H9 (cell line): Measurements from ENCODE around the gene PER2. TPM values are rescaled to one million over a fixed set of nuclear protein-coding genes. Genes with fewer than 3 reads are reported as not detected.
A peak's percentile ranks its signal among the peaks of the same experiment; 100 is the strongest.

ENCODE experiments used
- DNase-seq: peaks from one replicate; pipeline ENCODE4 v3.0.0-alpha.2; 2017
- H2AFZ ChIP-seq: one replicate; pipeline ENCODE4 v1.6.1; 2013; ENCODE audit warnings: mild to moderate bottlenecking, low read length, control low read depth, moderate library complexity
- H2AK5ac ChIP-seq: 2 replicates; pipeline ENCODE4 v1.6.1; 2013; ENCODE audit warnings: low read length, control low read depth, mixed read lengths; ENCODE audit not compliant: insufficient read length
- H2BK120ac ChIP-seq: one replicate; pipeline ENCODE4 v1.6.1; 2013; ENCODE audit warnings: low read depth, mild to moderate bottlenecking, low read length, control low read depth, inconsistent platforms; ENCODE audit not compliant: poor library complexity, severe bottlenecking
- H2BK12ac ChIP-seq: 2 replicates; pipeline ENCODE4 v1.6.1; 2013; ENCODE audit warnings: low read length, control low read depth, mixed read lengths, low read depth; ENCODE audit not compliant: insufficient read length
- H2BK15ac ChIP-seq: 2 replicates; pipeline ENCODE4 v1.6.1; 2013; ENCODE audit warnings: low read depth, low read length, control low read depth
- H2BK20ac ChIP-seq: one replicate; pipeline ENCODE4 v1.6.1; 2013; ENCODE audit warnings: low read depth, mild to moderate bottlenecking, low read length, control low read depth, inconsistent platforms; ENCODE audit not compliant: poor library complexity, severe bottlenecking
- H2BK5ac ChIP-seq: 2 replicates; pipeline ENCODE4 v1.6.1; 2013; ENCODE audit warnings: low read length, control low read depth, mixed read lengths; ENCODE audit not compliant: insufficient read length
- H3K14ac ChIP-seq: 2 replicates; pipeline ENCODE4 v1.6.1; 2013; ENCODE audit warnings: low read length, control low read depth; ENCODE audit not compliant: insufficient read depth
- H3K18ac ChIP-seq: 2 replicates; pipeline ENCODE4 v1.6.1; 2013; ENCODE audit warnings: low read depth, mild to moderate bottlenecking, mixed read lengths, low read length, control low read depth; ENCODE audit not compliant: insufficient read length
- H3K23ac ChIP-seq: 2 replicates; pipeline ENCODE4 v1.6.1; 2013; ENCODE audit warnings: low read length, control low read depth, mixed read lengths, low read depth; ENCODE audit not compliant: insufficient read length
- H3K23me2 ChIP-seq: 2 replicates; pipeline ENCODE4 v1.6.1; 2013; ENCODE audit warnings: low read depth, mild to moderate bottlenecking, mixed read lengths, low read length, control low read depth; ENCODE audit not compliant: insufficient read length, poor library complexity, severe bottlenecking
- H3K27ac ChIP-seq: 2 replicates; pipeline ENCODE4 v1.5.1; 2013; ENCODE audit warnings: low read length, control low read depth, mixed read lengths, low read depth; ENCODE audit not compliant: insufficient read length
- H3K27me3 ChIP-seq: 2 replicates; pipeline ENCODE4 v1.6.1; 2013; ENCODE audit warnings: low read length, control low read depth, inconsistent platforms; ENCODE audit not compliant: insufficient read depth
- H3K4ac ChIP-seq: 2 replicates; pipeline ENCODE4 v1.6.1; 2013; ENCODE audit warnings: low read depth, mild to moderate bottlenecking, control low read depth, inconsistent platforms, low read length, moderate library complexity
- H3K4me1 ChIP-seq: 2 replicates; pipeline ENCODE4 v1.6.1; 2013; ENCODE audit warnings: low read length, control low read depth, inconsistent platforms; ENCODE audit not compliant: insufficient read depth
- H3K4me2 ChIP-seq: 2 replicates; pipeline ENCODE4 v1.6.1; 2013; ENCODE audit warnings: low read length, control low read depth, mixed read lengths; ENCODE audit not compliant: insufficient read length, insufficient read depth
- H3K56ac ChIP-seq: 2 replicates; pipeline ENCODE4 v1.6.1; 2013; ENCODE audit warnings: low read depth, mild to moderate bottlenecking, mixed read lengths, low read length, control low read depth; ENCODE audit not compliant: insufficient read length
- H3K79me1 ChIP-seq: 2 replicates; pipeline ENCODE4 v1.6.1; 2013; ENCODE audit warnings: low read depth, mild to moderate bottlenecking, moderate library complexity, low read length, control low read depth, inconsistent platforms; ENCODE audit not compliant: insufficient read depth, poor library complexity, severe bottlenecking
- H3K79me2 ChIP-seq: 2 replicates; pipeline ENCODE4 v1.6.1; 2013; ENCODE audit warnings: low read length, control low read depth, inconsistent platforms; ENCODE audit not compliant: insufficient read depth
- H3K9ac ChIP-seq: 2 replicates; pipeline ENCODE4 v1.6.1; 2013; ENCODE audit warnings: low read length, control low read depth, mixed read lengths; ENCODE audit not compliant: insufficient read length; ENCODE audit errors: extremely low read depth
- H3K9me3 ChIP-seq: one replicate; pipeline ENCODE4 v1.6.1; 2013; ENCODE audit warnings: low read depth, low read length, inconsistent platforms; ENCODE audit not compliant: control insufficient read depth
- H3T11ph ChIP-seq: one replicate; pipeline ENCODE4 v1.6.1; 2013; ENCODE audit warnings: mild to moderate bottlenecking, low read length, control low read depth, inconsistent platforms
- H4K20me1 ChIP-seq: one replicate; pipeline ENCODE4 v1.6.1; 2013; ENCODE audit not compliant: control insufficient read depth, insufficient read length, insufficient read depth
- H4K5ac ChIP-seq: 2 replicates; pipeline ENCODE4 v1.6.1; 2013; ENCODE audit warnings: low read depth, mild to moderate bottlenecking, mixed read lengths, low read length, control low read depth; ENCODE audit not compliant: insufficient read length
- H4K8ac ChIP-seq: replicated peaks from 2 replicates; pipeline ENCODE4 v1.6.1; 2013; ENCODE audit warnings: low read length, control low read depth, mixed read lengths, low read depth; ENCODE audit not compliant: insufficient read length
- H4K91ac ChIP-seq: 2 replicates; pipeline ENCODE4 v1.6.1; 2013; ENCODE audit warnings: low read depth, mild to moderate bottlenecking, moderate library complexity, mixed read lengths, low read length, control low read depth; ENCODE audit not compliant: insufficient read length
- H3K27ac Mint-ChIP-seq, 3 experiments: 2 replicates in 2 of 3; 3 replicates in 1 of 3; pipeline ENCODE4 v1.8.0; 2020 to 2021; ENCODE audit warnings: mixed read lengths in 3 of 3, mild to moderate bottlenecking in 1 of 3, moderate library complexity in 1 of 3
- H3K27me3 Mint-ChIP-seq: 2 replicates; pipeline ENCODE4 v1.8.0; 2021; ENCODE audit warnings: low read depth, mild to moderate bottlenecking, moderate library complexity, mixed read lengths
- H3K36me3 Mint-ChIP-seq, 3 experiments: 2 replicates in 2 of 3; 3 replicates in 1 of 3; pipeline ENCODE4 v1.8.0; 2020 to 2021; ENCODE audit warnings: low read depth in 3 of 3, mixed read lengths in 3 of 3; ENCODE audit not compliant: insufficient read depth in 1 of 3
- H3K4me1 Mint-ChIP-seq, 2 experiments: 2 replicates each; pipeline ENCODE4 v1.8.0; 2020; ENCODE audit warnings: mixed read lengths in 2 of 2
- H3K4me3 Mint-ChIP-seq, 2 experiments: 2 replicates in 1 of 2; 3 replicates in 1 of 2; pipeline ENCODE4 v1.8.0; 2020 to 2021; ENCODE audit warnings: mild to moderate bottlenecking in 2 of 2, mixed read lengths in 2 of 2, moderate library complexity in 1 of 2
- H3K9me3 Mint-ChIP-seq, 2 experiments: 2 replicates in 1 of 2; 3 replicates in 1 of 2; pipeline ENCODE4 v1.8.0; 2020; ENCODE audit warnings: mild to moderate bottlenecking in 2 of 2, mixed read lengths in 2 of 2, moderate library complexity in 1 of 2
- CTCF ChIP-seq: fragments of 200-600 bp; sonication (generic); conservative IDR thresholded peaks from 3 replicates; pipeline ENCODE4 v1.8.0; 2021; ENCODE audit warnings: antibody characterized with exemption, mild to moderate bottlenecking
- WGBS: extraction: QIAGEN DNeasy Blood & Tissue Kit; methylation state at CpG from one replicate; pipeline ENCODE4 v1.1.7; 2013; ENCODE audit warnings: missing lambda C conversion rate, low lambda C conversion rate, mixed read lengths; ENCODE audit not compliant: insufficient read length; ENCODE audit errors: extremely low coverage; 5-methylcytosine and 5-hydroxymethylcytosine counted together
- total RNA-seq: library from RNA; stranded (reverse); gene quantifications from 2 replicates; pipeline ENCODE4 v1.2.1, GENCODE V29; 2021

PER2 gene
- total RNA-seq, 1 experiment from 2014 or later, result 12.9 TPM

GRCh38 chr2:238247002-238247822, 41.2 kb downstream of the PER2 start:
- DNase-seq, result no peak
- H3K56ac ChIP-seq, result no peak overlapping the region
- peaks cover 11 to 31% (median 14%) of the 10 kb centered on the region in 3 experiments for H3K36me3 Mint-ChIP-seq
- no peak overlapping the region for H3K4ac ChIP-seq
- H3K27ac ChIP-seq, result no peak overlapping the region
- H4K5ac ChIP-seq, result no peak overlapping the region
- no CpG with 5 or more reads among the region's 13 CpGs for WGBS
- no peaks in the 10 kb centered on the region; a peak in 1 of 5 replicates for H3K9me3 Mint-ChIP-seq
- H2BK120ac ChIP-seq, result no peak overlapping the region
- H4K91ac ChIP-seq, result no peak overlapping the region
- no peak overlapping the region for H4K8ac ChIP-seq
- H3K79me2 ChIP-seq, result no peaks in the 10 kb centered on the region
- no peak overlapping the region for H3K23ac ChIP-seq
- no peak overlapping the region for H3K4me3 Mint-ChIP-seq
- H3K79me1 ChIP-seq, result no peaks in the 10 kb centered on the region
- no peak overlapping the region for H2BK15ac ChIP-seq
- H2BK12ac ChIP-seq, result no peak overlapping the region
- H3T11ph ChIP-seq, result no peak overlapping the region
- peak overlapping the region in 2 of 3 experiments; percentile 68 to 87; a peak in 2 of 7 replicates for H3K27ac Mint-ChIP-seq
- H3K4me2 ChIP-seq, result no peak overlapping the region
- H3K27me3 Mint-ChIP-seq, result peaks cover 6% of the 10 kb centered on the region
- no peak overlapping the region for H3K18ac ChIP-seq
- peaks cover 3% of the 10 kb centered on the region; the same call in 1 of the 2 replicates for H3K4me1 ChIP-seq
- H3K9ac ChIP-seq, result no peak overlapping the region
- no peak overlapping the region for H2BK20ac ChIP-seq
- H3K4me1 Mint-ChIP-seq, result peaks cover 4 to 10% of the 10 kb centered on the region in 2 experiments
- no peaks in the 10 kb centered on the region for H3K27me3 ChIP-seq
- H2AFZ ChIP-seq, result no peak overlapping the region
- TF ChIP-seq CTCF, result no peak
- H2AK5ac ChIP-seq, result no peak overlapping the region
- no peaks in the 10 kb centered on the region for H3K23me2 ChIP-seq
- H3K14ac ChIP-seq, result no peak overlapping the region
- no peaks in the 10 kb centered on the region for H4K20me1 ChIP-seq
- H3K9me3 ChIP-seq, result no peaks in the 10 kb centered on the region
- no peak overlapping the region for H2BK5ac ChIP-seq
